Peyer's patch (tissue), 4 donors: ENCODE data around the gene PCBP3. TPM values are rescaled to one million over a fixed set of nuclear protein-coding genes. Genes with fewer than 3 reads are reported as not detected.

Experiments
- DNase-seq, 3 donors: peaks; one replicate each; pipeline ENCODE4 v3.0.0-alpha.2; 2017 to 2019
- H3K27ac ChIP-seq, 4 donors: fragments of 200-600 bp; sonication (generic); one replicate each; pipeline ENCODE4 v1.5.1; 2016 to 2019
- H3K27me3 ChIP-seq, 2 donors: fragments of 200-600 bp; sonication (generic); one replicate each; pipeline ENCODE4 v1.5.1; 2019
- H3K36me3 ChIP-seq, 3 donors: fragments of 200-600 bp; sonication (generic); one replicate each; pipeline ENCODE4 v1.5.1; 2016 to 2019
- H3K4me1 ChIP-seq, 4 donors: fragments of 200-600 bp; sonication (generic); one replicate each; pipeline ENCODE4 v1.5.1; 2016 to 2019
- H3K4me3 ChIP-seq, 4 donors: fragments of 200-600 bp; sonication (generic); 1 replicate in 3 of 4; 2 replicates in 1 of 4; pipeline ENCODE4 v1.5.1; 2016 to 2019; ENCODE audit warnings: mild to moderate bottlenecking in 1 of 4
- H3K9me3 ChIP-seq, 4 donors: fragments of 200-600 bp; sonication (generic); one replicate each; pipeline ENCODE4 v1.5.1; 2016 to 2019; ENCODE audit warnings: mild to moderate bottlenecking in 1 of 4
- POLR2A ChIP-seq, 2 donors: fragments of 450-650 bp; IDR thresholded peaks; one replicate each; pipeline ENCODE4 v1.5.1; 2017; ENCODE audit warnings: antibody characterized with exemption in 2 of 2, mild to moderate bottlenecking in 2 of 2, moderate library complexity in 2 of 2
- total RNA-seq, 4 donors: library from RNA; depleted of rRNA; stranded (reverse); fragments of >200 nt; gene quantifications; one replicate each; pipeline ENCODE4 v1.1.0, GENCODE V29; 2016
- TF ChIP-seq, protein P1 (sequence below), 6 experiments: fragments of 450-650 bp in 4 of 6; fragments of 200-600 bp in 2 of 6; sonication (generic) in 1 of 6; IDR thresholded peaks; one replicate each; pipeline ENCODE4 v1.5.1; 2017 to 2019; ENCODE audit warnings: antibody characterized with exemption in 6 of 6, mild to moderate bottlenecking in 3 of 6, moderate library complexity in 1 of 6

The PCBP3 gene
- total RNA-seq, 4 donors from 2014 or later, result 1.1 to 6.0 (median 4.4) TPM; not detected in 1

DNA sequence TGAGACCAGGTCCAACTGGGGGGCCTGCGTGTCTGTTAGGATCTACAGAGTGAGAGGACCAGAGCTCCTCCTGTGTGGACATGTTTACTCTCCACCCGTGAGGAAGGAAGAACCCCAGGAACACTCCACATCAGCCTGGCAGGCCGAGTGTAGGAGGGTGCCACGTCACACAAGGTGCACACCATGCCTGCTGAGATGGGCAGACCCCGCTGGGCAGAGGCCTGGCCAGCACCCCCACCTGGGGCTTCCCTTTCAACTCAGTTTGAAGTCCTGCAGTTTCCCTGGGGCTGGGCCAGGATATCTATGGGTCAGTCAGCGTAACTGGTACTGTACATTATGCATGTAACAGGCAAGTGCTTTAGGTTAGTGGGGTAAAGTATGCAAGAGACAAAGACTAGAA is 30.1 kb upstream of the PCBP3 start:
- TF ChIP-seq, protein P1, sequence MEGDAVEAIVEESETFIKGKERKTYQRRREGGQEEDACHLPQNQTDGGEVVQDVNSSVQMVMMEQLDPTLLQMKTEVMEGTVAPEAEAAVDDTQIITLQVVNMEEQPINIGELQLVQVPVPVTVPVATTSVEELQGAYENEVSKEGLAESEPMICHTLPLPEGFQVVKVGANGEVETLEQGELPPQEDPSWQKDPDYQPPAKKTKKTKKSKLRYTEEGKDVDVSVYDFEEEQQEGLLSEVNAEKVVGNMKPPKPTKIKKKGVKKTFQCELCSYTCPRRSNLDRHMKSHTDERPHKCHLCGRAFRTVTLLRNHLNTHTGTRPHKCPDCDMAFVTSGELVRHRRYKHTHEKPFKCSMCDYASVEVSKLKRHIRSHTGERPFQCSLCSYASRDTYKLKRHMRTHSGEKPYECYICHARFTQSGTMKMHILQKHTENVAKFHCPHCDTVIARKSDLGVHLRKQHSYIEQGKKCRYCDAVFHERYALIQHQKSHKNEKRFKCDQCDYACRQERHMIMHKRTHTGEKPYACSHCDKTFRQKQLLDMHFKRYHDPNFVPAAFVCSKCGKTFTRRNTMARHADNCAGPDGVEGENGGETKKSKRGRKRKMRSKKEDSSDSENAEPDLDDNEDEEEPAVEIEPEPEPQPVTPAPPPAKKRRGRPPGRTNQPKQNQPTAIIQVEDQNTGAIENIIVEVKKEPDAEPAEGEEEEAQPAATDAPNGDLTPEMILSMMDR (IDR thresholded peaks at IDR 0.05), result no peak
- TF ChIP-seq POLR2A (IDR thresholded peaks at IDR 0.05), result no peak
- Histone ChIP-seq H3K4me1 (peaks cover 0 to 4% (median 0%) of the 10 kb centered on the region in 4 donors), H3K27me3 (no peaks in the 10 kb centered on the region), H3K27ac (no peak overlapping the region), H3K9me3 (no peaks in the 10 kb centered on the region), H3K4me3 (no peak overlapping the region), H3K36me3 (no peaks in the 10 kb centered on the region)
- DNase-seq, result peak in 2 of 3 donors; percentile 22 to 44

DNA sequence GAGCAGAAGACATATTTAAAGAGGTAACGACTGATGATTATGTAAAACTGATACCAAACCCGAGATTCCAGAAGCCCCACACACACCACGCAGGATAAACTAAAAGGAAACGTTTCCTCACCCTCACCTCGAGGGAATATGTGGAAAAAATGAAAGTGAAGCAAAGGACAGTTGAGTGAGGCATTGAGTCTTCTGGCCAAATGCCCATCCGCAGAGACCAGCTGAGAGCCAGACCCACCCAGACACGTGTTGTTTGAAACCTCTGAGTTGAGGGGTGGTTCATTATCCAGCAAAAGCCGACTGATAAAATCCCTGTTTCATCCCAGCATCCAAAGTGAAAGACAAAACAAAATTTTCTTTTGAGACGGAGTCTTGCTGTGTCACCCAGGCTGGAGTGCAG is 29.6 kb upstream of the PCBP3 start:
- Histone ChIP-seq H3K4me1 (peaks cover 0 to 4% (median 0%) of the 10 kb centered on the region in 4 donors), H3K36me3 (no peaks in the 10 kb centered on the region), H3K9me3 (no peaks in the 10 kb centered on the region), H3K27ac (no peak overlapping the region), H3K4me3 (no peak overlapping the region), H3K27me3 (no peaks in the 10 kb centered on the region)
- TF ChIP-seq, protein P1 (IDR thresholded peaks at IDR 0.05), result no peak
- no peak for TF ChIP-seq POLR2A (IDR thresholded peaks at IDR 0.05)
- DNase-seq, result no peak

DNA sequence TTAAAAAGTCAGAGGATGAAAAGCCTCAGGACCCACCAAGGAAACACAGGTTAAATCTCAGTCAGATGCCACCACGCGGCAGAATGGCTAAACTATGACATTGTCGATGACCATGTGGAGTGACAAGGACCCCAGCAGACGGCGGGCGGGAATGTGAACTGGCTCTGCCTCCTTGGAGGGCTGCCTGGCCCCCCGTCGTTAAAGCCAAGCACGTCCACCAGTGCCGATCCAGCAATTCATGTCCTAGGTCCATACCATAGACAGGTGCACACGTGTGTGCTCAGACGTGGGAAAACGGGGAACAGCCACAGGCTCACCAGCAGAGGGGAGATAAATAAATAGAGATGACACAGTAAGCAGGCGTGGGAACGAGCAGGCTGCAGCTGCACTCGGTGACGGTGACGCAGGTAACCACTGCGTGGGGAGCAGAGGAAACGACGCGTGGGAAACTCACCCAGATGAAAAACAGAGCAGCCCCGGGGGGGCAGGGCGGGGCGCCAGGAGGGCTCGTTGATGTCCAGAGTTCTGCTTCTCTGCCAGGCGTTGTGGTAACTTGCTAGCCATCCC is 28.3 kb upstream of the PCBP3 start:
- Histone ChIP-seq H3K4me3 (peak overlapping the region; percentile 6 to 31 (median 18)), H3K4me1 (peaks cover 0 to 4% (median 0%) of the 10 kb centered on the region in 4 donors), H3K27me3 (no peaks in the 10 kb centered on the region), H3K9me3 (peaks cover 0 to 7% (median 0%) of the 10 kb centered on the region in 4 donors), H3K36me3 (no peaks in the 10 kb centered on the region), H3K27ac (peak overlapping the region; percentile 50 to 75 (median 69))
- TF ChIP-seq, protein P1 (IDR thresholded peaks at IDR 0.05), result no peak
- no peak for TF ChIP-seq POLR2A (IDR thresholded peaks at IDR 0.05)
- DNase-seq, result peak; percentile 58 to 95 (median 87)

DNA sequence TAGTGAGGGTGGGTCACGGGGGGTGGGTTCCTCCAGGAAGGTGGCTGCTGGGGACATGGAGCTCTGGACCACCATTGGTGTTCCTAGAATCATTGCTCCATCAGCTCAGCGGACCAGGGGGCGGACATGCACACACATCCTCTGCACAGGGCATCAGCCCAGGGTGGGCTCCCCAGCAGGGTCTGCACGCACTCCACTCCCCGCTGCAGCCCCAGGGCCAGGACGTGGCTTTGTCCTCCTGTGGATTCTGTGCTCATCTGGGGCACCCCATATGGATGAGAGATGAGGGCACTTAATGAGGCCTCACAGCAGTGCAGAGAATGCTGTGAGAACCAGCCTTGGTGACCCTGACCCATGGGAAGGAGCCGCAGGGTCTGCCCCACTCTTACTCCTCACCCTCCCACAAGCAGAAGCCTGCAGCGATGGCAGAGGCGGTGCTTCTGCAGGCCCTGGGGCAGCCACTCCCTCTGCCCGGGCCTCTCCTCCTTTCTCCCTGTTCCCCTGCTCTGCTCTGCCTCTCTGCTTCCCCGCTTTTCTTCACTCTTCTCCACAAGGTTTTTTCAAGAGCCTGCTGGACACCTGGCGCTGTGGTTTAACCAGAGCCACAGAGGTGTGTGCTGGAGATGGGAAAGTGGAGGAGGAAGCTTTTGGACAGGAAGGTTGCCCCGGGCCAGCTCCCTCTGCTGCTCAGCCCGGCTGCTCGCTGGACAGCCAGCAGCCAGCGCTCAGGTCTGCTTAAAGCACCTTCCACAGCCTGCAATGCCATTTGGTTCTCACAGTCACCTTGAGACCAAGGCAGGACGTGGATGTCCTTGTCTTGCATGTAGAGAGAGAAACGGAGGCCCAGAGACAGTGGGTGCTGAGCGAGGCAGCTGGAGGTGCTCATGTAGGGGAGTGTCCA is 26.3 kb upstream of the PCBP3 start:
- H3K27me3 ChIP-seq, result no peaks in the 10 kb centered on the region
- H3K9me3 ChIP-seq, result peaks cover 0 to 7% (median 0%) of the 10 kb centered on the region in 4 donors
- H3K4me1 ChIP-seq, result peaks cover 0 to 4% (median 0%) of the 10 kb centered on the region in 4 donors
- TF ChIP-seq, protein P1 (IDR thresholded peaks at IDR 0.05), result no peak
- no peak for TF ChIP-seq POLR2A (IDR thresholded peaks at IDR 0.05)
- DNase-seq, result peak in 2 of 3 donors; percentile 29 to 44
- H3K36me3 ChIP-seq, result no peaks in the 10 kb centered on the region
- no peak overlapping the region for H3K4me3 ChIP-seq
- no peak overlapping the region for H3K27ac ChIP-seq

DNA sequence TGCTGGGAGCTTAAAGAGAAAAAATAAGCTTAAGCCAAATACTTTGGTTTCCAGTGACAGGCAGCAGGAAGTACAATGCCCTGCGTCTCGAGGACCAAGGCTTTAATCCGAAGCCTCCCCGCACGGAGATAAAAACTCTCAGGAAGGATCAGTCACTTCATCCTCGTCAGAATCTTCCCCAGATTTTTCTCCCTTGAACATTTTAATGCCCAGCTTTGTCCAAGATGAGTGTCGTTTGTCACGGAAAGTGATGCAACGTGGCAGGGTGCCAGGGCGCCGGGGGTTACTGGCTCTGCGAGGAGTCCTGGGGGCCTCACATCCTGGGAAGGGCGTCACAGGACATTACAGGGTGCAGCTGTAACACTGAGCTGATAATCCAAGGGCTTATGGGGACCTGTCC is 25.2 kb upstream of the PCBP3 start:
- TF ChIP-seq POLR2A (IDR thresholded peaks at IDR 0.05), result no peak
- TF ChIP-seq, protein P1 (IDR thresholded peaks at IDR 0.05), result no peak

More for the DNA sequence above, 25.2 kb upstream of the PCBP3 start:
- no peaks in the 10 kb centered on the region for H3K36me3 ChIP-seq
- H3K9me3 ChIP-seq, result peaks cover 0 to 7% (median 0%) of the 10 kb centered on the region in 4 donors
- no peaks in the 10 kb centered on the region for H3K27me3 ChIP-seq
- peaks cover 0 to 4% (median 0%) of the 10 kb centered on the region in 4 donors for H3K4me1 ChIP-seq
- H3K4me3 ChIP-seq, result no peak overlapping the region
- H3K27ac ChIP-seq, result no peak overlapping the region
- peak in 2 of 3 donors; percentile 36 to 43 for DNase-seq
